ENCODE measurements around the gene ABCD3.

The ABCD3 gene

DNA sequence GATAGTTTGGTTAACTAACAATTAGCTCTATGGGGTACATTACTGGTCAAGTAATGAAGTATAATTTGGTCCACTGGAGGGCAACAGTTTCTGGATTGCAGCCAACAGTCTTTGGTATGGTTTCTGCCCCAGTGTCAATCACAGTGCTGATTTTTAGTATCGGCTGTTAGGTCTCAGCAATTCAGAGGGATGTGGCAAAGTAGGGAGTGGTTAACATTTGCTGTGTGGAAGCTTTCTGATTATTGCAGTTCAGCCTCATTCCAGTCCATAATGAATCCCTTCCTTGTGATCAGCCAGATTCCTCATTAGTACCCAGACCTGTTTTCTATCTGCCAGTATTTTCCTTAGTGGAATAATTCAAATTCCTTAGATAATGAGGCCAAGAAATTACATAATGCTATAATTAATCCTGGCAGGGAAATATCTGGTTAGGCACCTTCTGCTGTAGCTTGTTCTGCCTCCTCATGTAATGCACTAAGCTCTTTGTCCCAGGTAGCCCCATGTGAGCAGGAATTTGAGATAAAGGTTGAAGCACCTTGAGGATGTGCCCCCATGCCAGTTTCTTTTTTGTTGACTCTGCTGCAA lies 109.3 kb downstream of the ABCD3 start:
- DNase-seq (ENCODE audit: low read depth in 2 of 2): no peak

DNA sequence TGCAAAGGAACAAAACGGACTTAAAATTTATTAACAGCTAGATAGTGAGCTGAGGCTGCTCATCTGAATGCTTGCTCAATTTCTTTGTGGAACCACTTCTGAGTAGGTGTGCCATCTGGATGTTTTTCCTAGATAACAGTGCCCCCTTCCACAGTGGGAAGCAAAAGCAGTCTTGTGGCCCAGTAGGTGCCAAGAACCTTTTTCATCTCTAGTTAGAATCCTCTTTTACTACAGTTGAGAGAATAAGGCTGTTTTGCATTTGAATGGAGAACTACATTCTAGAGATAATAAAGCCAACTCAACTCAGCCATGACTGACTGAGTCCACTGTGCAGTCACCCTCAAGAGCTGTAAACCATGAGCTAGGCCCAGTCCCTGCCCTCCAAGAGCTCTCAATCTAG lies 110.1 kb downstream of the ABCD3 start:
- DNase-seq (ENCODE audit: low read depth in 2 of 2): no peak

DNA sequence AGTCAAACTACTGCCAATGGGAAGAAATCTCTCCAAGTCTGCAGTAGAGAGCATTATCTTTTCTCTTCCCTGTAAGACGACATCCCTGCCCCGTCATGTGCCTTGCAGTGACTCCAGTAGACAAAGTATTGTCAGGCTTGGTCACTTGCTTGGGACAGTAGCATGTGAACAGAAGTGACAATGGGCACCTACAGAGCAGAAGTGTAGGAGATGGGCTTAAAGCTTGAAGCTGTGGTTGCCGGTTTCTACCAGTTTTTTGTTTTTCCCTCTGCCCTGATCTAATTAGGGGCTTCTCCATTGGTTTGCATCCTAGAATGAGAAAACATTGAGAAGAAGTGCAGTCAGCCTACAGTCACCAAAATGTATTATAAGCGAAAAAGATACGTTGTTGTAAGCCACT lies 110.6 kb downstream of the ABCD3 start:
- DNase-seq (ENCODE audit: low read depth in 2 of 2): no peak

DNA sequence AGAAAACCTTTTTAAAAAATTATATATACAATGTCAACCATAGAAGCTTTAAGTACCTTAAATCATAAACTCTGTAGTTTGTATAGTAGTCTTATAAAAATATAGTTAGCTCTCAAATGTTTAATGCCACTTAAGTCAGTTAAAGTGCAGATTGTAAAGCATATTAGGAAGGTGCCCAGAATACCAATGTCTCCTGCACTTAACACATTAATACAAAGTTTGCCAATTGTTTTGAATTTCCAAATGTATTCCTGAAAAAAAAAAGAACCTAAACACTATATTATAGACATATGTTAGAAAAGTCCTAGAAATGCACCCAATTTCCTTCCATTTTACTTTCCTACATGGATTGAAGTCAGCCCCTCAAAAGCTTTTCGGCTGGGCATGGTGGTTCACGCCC lies 111.2 kb downstream of the ABCD3 start:
- no peak for DNase-seq (ENCODE audit: low read depth in 2 of 2)

DNA sequence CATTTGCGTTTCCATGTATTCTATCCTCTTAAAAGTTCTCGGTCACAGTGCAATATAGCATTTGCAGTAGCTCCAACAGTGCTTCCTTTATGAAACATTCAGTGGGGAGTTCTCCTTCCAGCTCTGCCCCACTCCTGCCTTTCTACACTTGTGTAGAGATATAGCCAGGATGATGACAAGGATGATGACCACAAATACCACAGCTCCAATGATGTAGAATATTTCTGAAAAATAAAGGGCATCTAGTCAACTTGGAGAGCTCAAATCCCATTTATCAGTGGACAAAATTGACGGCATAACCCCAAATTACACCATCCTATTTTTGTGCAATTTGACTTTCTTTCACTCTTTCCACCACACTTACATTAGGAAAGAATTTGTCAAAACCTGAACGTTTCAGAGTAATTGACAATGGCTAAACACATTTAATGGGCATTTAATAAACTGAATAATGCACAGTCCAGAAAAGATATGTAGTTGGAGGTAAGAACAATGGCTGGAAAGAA lies 112.2 kb downstream of the ABCD3 start:
- no peak for DNase-seq (ENCODE audit: low read depth in 2 of 2)

DNA sequence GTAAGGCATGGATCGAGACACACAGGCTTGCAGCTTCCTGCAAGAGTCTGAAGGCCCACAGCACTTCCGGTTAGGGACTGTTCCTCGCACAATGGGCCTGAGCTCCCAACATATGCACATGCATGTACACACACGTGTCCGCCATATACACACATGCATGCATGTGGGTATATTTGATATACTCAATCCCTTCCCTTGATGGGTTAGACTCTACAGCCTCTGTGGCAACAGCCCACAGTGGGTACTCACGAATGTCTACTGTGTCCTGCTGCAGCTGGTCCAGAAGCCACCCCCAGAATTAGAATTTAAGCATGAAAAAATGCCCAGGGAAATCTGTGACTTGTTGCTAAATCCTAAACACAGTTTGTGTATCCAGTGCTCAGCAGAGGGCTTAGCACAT lies 113.5 kb downstream of the ABCD3 start:
- no peak for DNase-seq (ENCODE audit: low read depth in 2 of 2)

DNA sequence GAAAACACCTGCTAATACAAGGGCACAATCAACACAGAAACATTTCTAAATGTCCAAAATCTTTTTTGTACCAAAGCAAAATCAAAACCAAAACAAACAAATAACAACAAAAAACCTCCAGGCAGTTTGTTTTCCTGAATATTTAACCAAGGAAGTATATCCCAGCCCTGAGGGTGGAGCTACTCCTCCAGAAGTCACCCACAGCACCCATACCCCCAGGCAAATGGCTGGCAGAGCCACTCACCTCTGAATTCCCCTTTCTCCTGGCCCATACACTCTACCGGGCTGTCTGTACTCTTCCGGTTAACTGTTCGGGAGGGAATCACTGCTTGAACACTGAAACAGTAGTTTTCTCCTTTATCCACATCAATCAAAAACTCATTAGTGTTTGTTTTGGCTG lies 113.9 kb downstream of the ABCD3 start:
- no peak for DNase-seq (ENCODE audit: low read depth in 2 of 2)

DNA sequence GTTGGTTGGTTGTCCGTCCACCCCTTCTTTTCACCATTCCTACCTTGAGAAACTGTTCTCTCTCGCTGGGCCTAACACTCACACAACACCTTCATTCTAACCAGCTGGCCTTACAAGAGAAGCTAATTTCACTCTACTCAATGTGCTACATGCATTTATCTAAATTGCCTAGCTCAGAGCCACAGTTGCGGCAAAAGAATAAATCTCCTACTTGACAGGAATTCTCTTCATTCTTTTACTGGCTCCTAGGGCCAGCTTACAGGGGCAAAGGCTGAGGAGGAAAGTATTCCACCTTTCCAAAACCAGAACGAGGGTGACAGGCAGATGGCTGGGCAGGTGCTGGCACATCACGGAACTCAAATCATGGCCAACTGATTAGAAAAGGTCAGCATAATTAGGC lies 116.9 kb downstream of the ABCD3 start:
- DNase-seq (ENCODE audit: low read depth in 2 of 2): no peak

DNA sequence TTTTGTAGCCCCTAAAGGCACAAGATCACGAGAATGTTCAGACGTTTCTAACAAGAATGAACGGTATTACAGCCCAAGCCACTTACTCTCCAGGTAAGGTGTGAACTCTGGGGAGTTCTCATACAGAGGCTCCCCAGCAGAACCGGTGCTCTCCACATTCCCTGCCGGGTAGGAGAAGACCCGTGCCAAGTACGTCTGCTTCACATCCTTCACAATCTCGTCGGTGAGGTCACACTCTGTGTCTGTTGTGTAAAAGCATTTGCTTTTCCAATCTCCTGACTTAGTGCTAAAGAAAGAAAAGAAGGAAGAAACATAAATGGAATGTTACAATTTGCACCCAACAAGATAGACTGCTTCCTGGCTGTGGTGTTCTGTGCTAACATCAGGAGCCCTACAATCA lies 117.7 kb downstream of the ABCD3 start:
- no peak for DNase-seq (ENCODE audit: low read depth in 2 of 2)

DNA sequence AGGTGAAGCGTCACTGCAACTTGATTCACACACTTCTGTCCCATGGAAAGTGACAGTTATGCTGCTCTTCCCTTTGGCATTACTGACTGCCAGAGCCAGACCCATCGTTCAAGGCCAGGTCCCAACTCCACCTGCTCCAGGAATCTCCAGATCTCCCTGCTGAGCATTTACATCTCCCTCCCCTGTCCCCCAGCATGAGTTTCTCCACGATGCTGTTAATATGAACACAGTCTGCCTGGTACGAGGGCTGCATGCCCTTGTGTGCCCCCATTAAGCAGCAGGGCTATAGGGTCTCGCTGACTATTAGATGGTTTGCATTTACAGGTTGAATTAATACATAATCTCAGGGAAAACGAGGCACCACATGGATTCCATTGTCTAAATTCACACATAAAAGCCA lies 119.1 kb downstream of the ABCD3 start:
- no peak for DNase-seq (ENCODE audit: low read depth in 2 of 2)

DNA sequence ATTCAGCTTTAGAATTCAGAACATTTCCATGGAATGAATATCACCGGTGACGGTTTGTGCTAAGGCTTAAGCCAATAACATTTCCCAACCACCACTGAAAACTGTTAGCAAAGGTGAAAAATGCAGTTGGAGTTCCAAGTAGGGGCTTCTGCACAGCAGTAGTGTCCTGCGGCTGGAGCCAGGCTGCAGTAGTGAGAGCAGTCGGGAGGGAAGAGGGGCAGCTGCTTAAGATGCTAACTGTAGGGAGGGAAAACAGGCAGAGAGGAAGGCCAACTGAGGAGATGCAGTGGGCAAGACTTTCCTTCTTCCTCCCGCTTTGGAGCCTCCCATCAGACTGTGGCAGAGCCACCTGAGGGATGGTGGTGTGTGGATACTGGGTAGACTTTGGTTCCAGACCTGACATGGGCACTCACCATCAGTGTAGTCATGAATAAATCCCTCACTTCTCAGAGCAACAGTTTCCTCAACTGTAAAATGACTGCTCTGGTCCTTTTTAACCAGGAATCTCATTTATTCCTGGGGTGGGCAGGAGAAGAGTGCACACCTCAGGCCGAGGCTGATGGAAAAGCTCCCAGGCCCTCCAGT lies 120.1 kb downstream of the ABCD3 start:
- no peak for DNase-seq (ENCODE audit: low read depth in 2 of 2)

DNA sequence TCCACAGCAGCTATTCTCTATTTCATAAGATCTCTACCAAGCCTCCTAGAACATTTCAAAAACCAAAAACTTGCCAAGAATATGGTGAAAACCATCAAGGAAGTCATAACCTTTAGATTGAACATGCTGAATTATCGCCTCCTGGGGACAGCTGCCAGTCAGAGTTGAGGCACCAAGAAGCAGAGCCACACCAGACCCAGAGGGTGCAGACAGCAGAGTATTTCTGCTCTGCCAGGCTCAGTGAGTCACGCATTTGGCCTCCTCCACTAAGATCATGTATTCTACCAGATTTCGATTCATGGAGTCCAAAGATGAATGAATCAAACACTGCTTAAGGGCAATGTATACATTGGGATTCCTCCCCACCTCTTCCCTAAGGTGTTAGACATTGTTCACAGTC lies 121.3 kb downstream of the ABCD3 start:
- DNase-seq (ENCODE audit: low read depth in 2 of 2): no peak

DNA sequence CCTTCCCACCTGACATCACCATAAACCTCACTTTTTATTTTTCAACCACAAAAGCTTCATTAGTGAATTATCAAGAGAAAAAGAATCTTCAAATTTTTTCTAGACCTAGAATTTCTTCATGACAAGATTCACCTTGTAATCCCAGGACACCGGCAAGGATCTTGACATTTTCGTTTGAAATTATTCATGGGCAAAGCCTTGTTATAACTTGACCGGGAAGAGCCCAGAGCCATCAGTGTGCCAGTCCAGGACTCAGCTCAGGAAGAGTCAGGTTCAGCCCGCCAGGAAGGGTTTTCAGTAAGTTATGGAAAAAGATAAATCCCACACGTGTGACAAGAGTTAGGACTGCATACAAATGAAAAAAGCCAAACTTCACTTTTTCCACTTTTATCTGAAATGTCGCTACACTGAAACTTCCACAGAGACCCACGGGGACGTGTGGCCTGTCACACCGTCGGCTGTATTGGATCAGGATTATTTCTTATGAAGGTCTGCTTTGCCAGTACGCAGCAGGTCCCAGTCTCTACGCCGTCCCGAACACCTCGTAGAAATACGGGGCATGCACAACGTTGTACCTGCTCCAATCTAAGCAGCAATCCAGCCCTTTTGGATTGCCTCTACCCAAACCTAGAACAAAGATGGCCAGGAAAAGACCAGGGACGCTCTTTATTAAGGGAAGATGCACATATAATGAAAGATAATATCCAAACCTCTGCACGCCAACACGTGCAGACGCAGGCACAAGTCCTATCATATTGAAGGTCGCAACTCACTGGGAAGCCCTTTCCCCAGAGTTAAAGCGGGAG lies 122.5 kb downstream of the ABCD3 start:
- no peak for DNase-seq (ENCODE audit: low read depth in 2 of 2)

DNA sequence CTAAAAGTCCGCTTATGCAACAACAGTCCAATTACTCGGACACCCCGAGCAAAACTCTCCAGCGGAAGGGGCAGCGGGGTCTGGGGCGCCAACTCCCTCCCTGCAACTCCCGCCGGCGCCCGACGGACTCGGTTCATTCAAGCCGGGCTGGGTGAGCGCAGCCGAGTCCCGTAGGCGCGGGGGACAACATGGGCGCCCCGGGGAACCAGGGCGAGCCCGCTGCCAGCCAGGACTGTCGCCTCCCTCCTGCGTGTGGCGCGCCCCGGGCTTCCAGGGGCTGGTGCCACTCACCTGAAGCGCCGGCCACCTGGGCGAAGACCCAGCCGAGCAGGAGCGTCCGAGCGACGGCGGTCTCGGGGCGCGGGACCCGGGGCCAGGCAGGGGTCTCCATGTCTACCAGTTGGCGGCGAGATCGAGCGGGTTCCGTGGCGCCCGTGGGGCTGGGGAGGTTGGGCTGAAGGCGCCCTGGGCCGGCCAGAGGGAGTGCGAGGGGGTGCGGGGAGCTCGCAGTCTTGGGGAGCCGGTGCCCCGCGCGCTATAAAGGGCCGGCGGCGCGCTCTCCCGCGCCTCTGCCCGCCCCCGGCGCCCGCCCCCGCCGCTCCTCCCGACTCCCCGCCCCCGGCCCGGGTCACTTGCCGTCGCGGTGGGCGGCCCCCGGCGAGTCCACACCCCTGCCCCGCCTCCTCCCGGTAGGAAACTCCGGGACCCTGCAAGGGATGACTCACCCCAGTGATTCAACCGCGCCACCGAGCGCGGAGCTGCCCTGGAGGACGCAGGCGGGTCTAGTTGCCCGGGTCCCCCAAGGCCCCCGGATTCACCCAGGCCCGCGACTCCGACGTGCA lies 123.3 kb downstream of the ABCD3 start, which contains the start of gene F3:
Gene F3, minus strand, starts transcription at position 514 of the 842 bp plus-strand sequence. Its CDS starts 123 bp downstream, at position 391.
- peak; percentile 59 to 62 for DNase-seq (ENCODE audit: low read depth in 2 of 2)

DNA sequence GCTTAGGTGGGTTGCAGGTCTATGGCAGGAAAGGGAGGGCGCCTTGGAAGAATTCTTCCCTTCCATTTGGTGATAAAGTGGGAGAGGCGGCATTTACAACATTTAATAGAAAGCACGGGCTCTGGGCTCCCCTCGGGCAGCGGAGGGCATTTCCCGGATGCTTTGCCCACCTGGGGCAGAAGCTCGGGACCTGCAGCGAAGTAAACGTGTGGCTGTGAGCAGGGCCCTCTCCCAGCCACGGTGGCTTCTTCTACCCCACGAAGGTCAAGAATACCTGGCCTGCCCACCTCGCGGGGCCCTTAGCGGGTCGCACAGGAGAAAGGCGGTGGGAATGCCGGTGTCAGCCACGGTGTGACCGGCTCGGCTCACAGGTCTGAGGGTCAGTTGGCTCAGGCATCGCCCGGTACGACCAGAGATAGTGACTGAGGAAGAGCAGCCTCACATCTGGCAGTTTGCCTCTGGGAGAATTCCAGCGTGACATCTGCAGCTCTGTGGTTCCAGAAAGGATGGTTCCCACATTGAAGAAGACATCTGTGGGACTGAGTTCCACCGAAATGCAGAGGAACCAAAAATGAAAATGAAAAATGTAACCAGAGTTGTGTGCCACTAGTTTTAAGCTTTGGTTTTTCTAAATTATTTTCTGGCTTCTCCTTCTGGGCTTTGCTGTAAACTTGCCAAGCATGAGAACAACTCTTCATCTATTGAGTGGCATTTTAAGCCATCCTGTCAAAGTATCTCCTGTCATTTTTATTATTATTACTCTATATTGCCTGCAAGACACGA lies 124.1 kb downstream of the ABCD3 start:
- no peak for DNase-seq (ENCODE audit: low read depth in 2 of 2)

DNA sequence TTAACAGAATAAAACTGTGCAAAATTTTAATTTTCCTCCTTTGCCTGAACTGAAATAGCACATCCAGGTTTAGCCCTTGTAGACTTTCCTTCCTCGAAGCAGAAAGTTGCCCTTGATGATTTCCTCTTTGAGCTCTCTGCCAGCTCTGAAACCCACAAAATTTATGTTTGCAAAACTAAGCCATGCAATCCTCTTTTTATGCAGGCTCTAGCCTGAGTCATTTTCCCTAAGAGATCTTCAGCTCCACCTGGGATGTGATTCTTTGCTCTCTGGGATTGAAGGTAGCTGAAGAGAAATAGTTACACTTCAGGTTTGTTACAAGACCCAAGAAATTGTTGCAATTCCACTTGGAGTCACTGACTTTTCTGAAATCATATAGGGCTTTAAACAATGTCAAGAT lies 124.8 kb downstream of the ABCD3 start:
- DNase-seq (ENCODE audit: low read depth in 2 of 2): no peak

DNA sequence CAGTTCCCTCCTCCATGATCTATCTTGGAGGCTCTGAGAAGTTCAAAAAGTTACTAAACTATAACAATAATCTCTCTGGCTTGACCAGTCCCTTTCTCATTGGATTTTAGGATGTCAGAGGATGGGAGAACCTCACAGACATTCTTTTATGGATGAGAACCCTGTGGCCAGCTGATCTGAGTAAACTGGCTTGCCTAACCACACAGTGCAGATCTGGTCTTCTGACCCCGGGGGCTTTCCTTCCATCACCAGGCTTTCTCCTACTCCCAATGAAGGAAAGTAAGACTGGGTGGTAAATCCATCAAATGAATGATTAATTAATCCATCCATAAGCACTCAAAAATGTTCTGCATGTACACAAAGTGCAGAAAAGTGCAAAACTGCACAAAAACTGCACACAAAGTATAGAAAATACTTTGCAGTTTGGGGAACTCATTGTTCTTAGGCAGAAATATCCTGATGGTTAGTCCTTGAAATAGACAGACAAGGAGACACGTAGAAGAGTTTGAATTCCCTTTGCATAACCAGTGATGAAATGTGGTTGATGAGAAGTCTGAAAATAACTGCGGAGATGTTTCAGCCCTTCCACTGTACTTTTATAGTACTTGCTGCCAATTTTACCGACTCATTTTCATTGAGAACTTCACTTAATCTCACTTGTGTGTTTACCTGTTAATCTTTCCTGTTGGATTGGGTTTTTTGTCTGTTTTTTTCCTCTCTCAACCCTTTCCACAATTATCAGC lies 125.9 kb downstream of the ABCD3 start:
- no peak for DNase-seq (ENCODE audit: low read depth in 2 of 2)

DNA sequence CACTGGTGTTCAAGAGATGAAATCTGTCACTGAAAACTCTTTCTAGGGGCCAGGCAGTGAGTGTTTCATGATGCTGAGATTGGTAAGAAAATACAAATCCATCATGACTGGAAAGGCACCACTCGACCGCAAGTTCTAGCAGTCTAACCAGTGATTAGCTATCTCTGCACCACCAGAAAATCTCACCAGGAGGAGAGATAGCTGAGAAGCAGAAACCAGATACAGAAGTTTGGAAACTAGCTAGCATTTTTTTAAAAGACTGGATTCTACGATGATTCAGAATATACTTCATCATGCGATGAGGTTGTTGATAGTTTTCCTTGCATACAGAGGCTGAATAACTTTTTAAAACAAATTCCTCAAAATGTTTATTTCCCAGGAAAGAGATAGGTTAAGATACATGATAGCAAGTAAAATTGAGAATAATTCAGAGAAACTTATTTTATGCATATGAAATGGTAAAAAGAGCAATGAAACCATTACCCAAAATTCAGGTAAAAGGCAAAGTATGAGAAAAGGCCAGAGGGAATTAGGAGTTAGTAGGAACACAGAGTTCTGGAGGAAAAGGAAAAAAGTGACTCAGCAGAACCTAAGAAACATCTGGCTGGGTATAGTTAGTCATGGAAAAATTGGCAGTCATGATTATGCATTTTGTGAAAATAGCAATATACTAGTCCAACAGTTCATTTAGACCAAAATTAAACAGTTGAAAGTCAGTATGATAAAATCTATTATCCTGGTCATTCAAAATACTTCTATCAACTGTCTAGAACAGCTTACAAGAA lies 126.7 kb downstream of the ABCD3 start:
- DNase-seq (ENCODE audit: low read depth in 2 of 2): no peak

DNA sequence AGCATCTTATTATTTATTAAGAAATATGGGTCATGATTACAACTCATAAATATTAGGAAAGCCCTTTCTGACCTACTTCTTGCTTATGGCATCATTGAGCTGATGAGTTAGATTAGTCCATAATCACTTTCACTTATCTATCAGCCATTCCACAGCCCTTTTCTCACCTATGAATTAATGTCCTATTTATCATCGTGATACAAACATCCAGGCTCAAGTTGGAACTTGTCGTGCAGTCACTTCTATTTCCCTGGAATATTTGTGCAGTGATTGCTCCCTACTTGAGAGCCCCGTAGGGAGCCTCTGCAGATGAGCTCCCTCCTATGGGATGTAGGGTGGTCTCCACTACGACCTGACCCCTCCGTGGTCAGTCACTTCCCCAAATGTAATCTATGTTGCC lies 131.5 kb downstream of the ABCD3 start:
- DNase-seq (ENCODE audit: low read depth in 2 of 2): no peak

DNA sequence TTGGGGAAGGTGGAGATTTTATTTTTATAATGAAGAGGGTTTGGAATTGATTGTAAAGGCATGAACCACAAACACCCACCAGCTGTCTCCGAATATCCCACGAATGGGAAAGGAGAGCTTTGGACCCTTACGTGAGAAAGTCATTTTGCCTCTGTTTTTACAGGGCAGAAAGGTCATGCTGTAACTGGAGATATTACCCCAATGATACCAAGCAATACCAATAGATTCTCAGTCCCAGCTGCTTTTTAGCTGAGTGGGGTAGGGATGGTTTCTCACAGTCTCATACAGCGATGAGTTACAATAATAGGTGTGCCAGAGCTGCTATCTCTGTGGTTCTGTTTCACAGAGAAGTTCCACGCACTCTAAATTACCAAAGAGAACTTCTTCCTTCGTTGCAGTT lies 132.2 kb downstream of the ABCD3 start:
- DNase-seq (ENCODE audit: low read depth in 2 of 2): no peak

Data from fibroblast of skin of left biceps (primary cell).